HG03159 (cell line): ENCODE data around the gene OR52E6.

Experiments
- ATAC-seq: cut with Tn5 transposase; IDR thresholded peaks from one replicate; pipeline ENCODE4 v1.9.1; 2021; ENCODE audit warnings: mild to moderate bottlenecking, moderate library complexity; ENCODE audit not compliant: unreplicated experiment

Gene OR52E6

GRCh38 chr11:5803982-5804381 lies 37.7 kb downstream of the OR52E6 start:
- no peak for ATAC-seq

DNA sequence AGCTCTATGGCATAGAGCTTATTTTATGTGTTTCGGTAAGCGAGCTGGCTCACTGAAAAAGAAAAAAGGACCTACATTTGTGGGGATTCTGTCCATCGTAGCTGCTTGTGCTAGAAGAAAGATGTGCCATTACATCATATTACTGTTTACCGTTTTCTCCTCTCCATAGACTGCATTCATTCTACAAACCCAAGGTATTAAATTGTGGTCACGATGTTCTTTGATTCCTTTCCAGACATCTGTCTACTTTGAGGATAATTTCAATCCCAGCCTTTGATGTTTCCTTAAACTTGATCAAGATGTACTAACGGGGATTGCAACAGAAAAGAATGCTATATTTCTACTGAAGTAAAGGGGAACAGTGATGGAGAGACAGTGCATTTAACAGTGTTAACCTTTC lies 45.2 kb downstream of the OR52E6 start:
- ATAC-seq: no peak

DNA sequence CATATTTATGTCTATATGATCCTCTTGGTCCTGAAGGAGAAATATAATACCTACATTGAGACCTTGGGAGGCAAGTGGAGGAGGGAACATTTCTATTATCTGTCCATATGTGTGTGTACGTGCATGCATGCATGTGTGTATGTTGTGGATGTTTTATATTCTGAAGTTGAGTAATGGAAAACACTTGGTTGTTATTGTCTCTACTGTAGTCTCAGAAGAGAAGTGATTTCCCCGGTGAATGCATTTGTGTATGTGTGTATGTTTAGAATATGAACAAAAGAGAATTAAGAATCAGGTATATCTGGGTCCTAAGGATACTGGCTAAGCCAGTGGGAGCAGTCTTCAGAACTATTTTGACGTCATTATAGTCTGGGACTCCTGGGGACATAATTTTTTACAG lies 50.5 kb downstream of the OR52E6 start, which contains the start of gene OR52N1:
TSS of gene OR52N1 (minus strand) at position 101 of the 400 bp plus-strand sequence. CDS start 2,449 bp downstream, outside the sequence.
- no peak for ATAC-seq
